ENCODE data around the gene ARHGEF12. TPM values are rescaled to one million over a fixed set of nuclear protein-coding genes. Genes with fewer than 3 reads are reported as not detected.

The ARHGEF12 gene
- total RNA-seq, 1 donor from 2014 or later = 114 TPM

GRCh38 chr11:120390585-120390922 lies 54.3 kb downstream of the ARHGEF12 start:
- Mint-ChIP-seq H3K36me3 (ENCODE audit: unreplicated experiment) (peaks cover 6% of the 10 kb centered on the region), H3K27me3 (ENCODE audit: unreplicated experiment) (no peaks in the 10 kb centered on the region), H3K27ac (ENCODE audit: unreplicated experiment) (no peak overlapping the region), H3K4me1 (ENCODE audit: unreplicated experiment) (peaks cover 60% of the 10 kb centered on the region), H3K4me3 (ENCODE audit: unreplicated experiment) (no peak overlapping the region), H3K9me3 (ENCODE audit: unreplicated experiment) (peaks cover 18% of the 10 kb centered on the region)
- DNase-seq (ENCODE audit: extremely low spot score, unreplicated experiment) = no peak
- no peak for TF ChIP-seq CTCF (IDR thresholded peaks at IDR 0.05)

DNA sequence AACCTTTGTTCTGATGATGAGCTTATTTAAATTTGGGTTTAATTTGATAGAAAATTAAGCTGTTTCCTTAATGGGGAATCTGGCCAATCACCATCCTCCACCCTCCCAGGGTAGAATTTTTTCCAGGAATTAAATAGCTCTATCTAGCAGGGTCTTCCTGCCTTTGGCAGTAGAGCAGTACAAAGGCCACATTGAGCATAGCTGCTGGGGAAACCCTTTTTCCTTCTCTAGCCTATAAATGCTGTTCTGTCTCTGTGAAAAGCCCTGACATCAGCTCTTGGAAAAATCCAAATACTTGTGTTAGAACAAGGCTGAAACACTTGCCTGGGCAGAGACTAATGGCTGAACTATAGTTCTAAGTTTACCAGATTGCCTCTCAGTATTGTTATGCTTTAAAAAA lies 55.1 kb downstream of the ARHGEF12 start:
- no peak for DNase-seq (ENCODE audit: extremely low spot score, unreplicated experiment)
- peaks cover 55% of the 10 kb centered on the region for H3K4me1 Mint-ChIP-seq (ENCODE audit: unreplicated experiment)
- H3K27me3 Mint-ChIP-seq (ENCODE audit: unreplicated experiment) = no peaks in the 10 kb centered on the region
- TF ChIP-seq CTCF (IDR thresholded peaks at IDR 0.05) = no peak
- H3K27ac Mint-ChIP-seq (ENCODE audit: unreplicated experiment) = peak overlapping the region; percentile 75
- H3K36me3 Mint-ChIP-seq (ENCODE audit: unreplicated experiment) = peaks cover 6% of the 10 kb centered on the region
- H3K9me3 Mint-ChIP-seq (ENCODE audit: unreplicated experiment) = peaks cover 18% of the 10 kb centered on the region
- no peak overlapping the region for H3K4me3 Mint-ChIP-seq (ENCODE audit: unreplicated experiment)

GRCh38 chr11:120391854-120392253 lies 55.6 kb downstream of the ARHGEF12 start:
- Mint-ChIP-seq H3K27ac (ENCODE audit: unreplicated experiment) (peak overlapping the region; percentile 75), H3K4me1 (ENCODE audit: unreplicated experiment) (peaks cover 49% of the 10 kb centered on the region), H3K4me3 (ENCODE audit: unreplicated experiment) (no peak overlapping the region), H3K27me3 (ENCODE audit: unreplicated experiment) (no peaks in the 10 kb centered on the region), H3K36me3 (ENCODE audit: unreplicated experiment) (peaks cover 6% of the 10 kb centered on the region), H3K9me3 (ENCODE audit: unreplicated experiment) (peaks cover 18% of the 10 kb centered on the region)
- DNase-seq (ENCODE audit: extremely low spot score, unreplicated experiment) = no peak
- TF ChIP-seq CTCF (IDR thresholded peaks at IDR 0.05) = no peak

- H3K36me3 Mint-ChIP-seq (ENCODE audit: unreplicated experiment) = peaks cover 6% of the 10 kb centered on the region
- DNase-seq (ENCODE audit: extremely low spot score, unreplicated experiment) = no peak
- no peak overlapping the region for H3K4me3 Mint-ChIP-seq (ENCODE audit: unreplicated experiment)
- no peaks in the 10 kb centered on the region for H3K27me3 Mint-ChIP-seq (ENCODE audit: unreplicated experiment)
- TF ChIP-seq CTCF (IDR thresholded peaks at IDR 0.05) = no peak
- H3K9me3 Mint-ChIP-seq (ENCODE audit: unreplicated experiment) = peaks cover 18% of the 10 kb centered on the region
- peak overlapping the region; percentile 62 for H3K27ac Mint-ChIP-seq (ENCODE audit: unreplicated experiment)
- H3K4me1 Mint-ChIP-seq (ENCODE audit: unreplicated experiment) = peaks cover 45% of the 10 kb centered on the region
Measured at GRCh38 chr11:120392314-120392713, 56.1 kb downstream of the ARHGEF12 start.

DNA sequence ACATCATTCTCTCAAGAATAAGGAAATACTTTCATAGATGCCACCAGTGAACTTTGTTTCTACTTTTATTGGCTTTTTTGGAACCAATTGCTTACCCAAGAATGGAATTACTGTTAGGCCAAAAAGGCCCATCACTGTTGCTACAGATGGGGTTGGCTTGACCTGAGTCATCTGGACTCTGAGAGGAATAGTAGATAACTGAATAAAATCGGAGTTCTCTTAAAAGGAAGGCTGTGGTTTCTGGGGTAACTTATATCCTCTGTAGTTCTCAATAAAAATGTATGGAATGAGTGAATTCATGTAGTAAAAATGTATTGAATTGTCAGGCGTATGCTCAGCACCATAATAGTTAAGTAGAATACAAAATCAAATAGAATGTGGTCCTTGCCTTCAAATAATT lies 56.6 kb downstream of the ARHGEF12 start:
- H3K4me1 Mint-ChIP-seq (ENCODE audit: unreplicated experiment) = peaks cover 41% of the 10 kb centered on the region
- peak overlapping the region; percentile 62 for H3K27ac Mint-ChIP-seq (ENCODE audit: unreplicated experiment)
- no peak overlapping the region for H3K4me3 Mint-ChIP-seq (ENCODE audit: unreplicated experiment)
- peaks cover 6% of the 10 kb centered on the region for H3K36me3 Mint-ChIP-seq (ENCODE audit: unreplicated experiment)
- no peak for TF ChIP-seq CTCF (IDR thresholded peaks at IDR 0.05)
- peaks cover 18% of the 10 kb centered on the region for H3K9me3 Mint-ChIP-seq (ENCODE audit: unreplicated experiment)
- DNase-seq (ENCODE audit: extremely low spot score, unreplicated experiment) = no peak
- H3K27me3 Mint-ChIP-seq (ENCODE audit: unreplicated experiment) = no peaks in the 10 kb centered on the region

Data from osteocyte (in vitro differentiated cells).